C4-2B (cell line): Measurements from ENCODE around the gene SEC22A.

Experiments
- CTCF ChIP-seq: fragments of 450-650 bp; conservative IDR thresholded peaks from 2 replicates; pipeline ENCODE4 v1.5.1; 2017; ENCODE audit warnings: mild to moderate bottlenecking
- ZFX ChIP-seq: fragments of 450-650 bp; IDR thresholded peaks from 2 replicates; pipeline ENCODE4 v1.6.1; 2017

GRCh38 chr3:123303976-123304560, 102.3 kb downstream of the SEC22A start:
- TF ChIP-seq CTCF, result no peak
- TF ChIP-seq ZFX, result no peak
